Uterus (tissue), 2 donors: Measurements from ENCODE around the gene BSND.

Experiments used
- POLR2A ChIP-seq, 2 donors: fragments of 450-650 bp; IDR thresholded peaks; one replicate each; pipeline ENCODE4 v1.6.1; 2016; ENCODE audit warnings: antibody characterized with exemption in 2 of 2, mild to moderate bottlenecking in 1 of 2, moderate library complexity in 1 of 2
- TF ChIP-seq, protein P1 (sequence below), 4 experiments: fragments of 200-600 bp in 2 of 4; fragments of 450-650 bp in 2 of 4; sonication (generic) in 2 of 4; IDR thresholded peaks; one replicate each; pipeline ENCODE4 v1.5.1; 2016 to 2019; ENCODE audit warnings: antibody characterized with exemption in 4 of 4, mild to moderate bottlenecking in 2 of 4, moderate library complexity in 1 of 4

- TF ChIP-seq, protein P1, sequence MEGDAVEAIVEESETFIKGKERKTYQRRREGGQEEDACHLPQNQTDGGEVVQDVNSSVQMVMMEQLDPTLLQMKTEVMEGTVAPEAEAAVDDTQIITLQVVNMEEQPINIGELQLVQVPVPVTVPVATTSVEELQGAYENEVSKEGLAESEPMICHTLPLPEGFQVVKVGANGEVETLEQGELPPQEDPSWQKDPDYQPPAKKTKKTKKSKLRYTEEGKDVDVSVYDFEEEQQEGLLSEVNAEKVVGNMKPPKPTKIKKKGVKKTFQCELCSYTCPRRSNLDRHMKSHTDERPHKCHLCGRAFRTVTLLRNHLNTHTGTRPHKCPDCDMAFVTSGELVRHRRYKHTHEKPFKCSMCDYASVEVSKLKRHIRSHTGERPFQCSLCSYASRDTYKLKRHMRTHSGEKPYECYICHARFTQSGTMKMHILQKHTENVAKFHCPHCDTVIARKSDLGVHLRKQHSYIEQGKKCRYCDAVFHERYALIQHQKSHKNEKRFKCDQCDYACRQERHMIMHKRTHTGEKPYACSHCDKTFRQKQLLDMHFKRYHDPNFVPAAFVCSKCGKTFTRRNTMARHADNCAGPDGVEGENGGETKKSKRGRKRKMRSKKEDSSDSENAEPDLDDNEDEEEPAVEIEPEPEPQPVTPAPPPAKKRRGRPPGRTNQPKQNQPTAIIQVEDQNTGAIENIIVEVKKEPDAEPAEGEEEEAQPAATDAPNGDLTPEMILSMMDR (IDR thresholded peaks at IDR 0.05), result no peak
- no peak for TF ChIP-seq POLR2A (IDR thresholded peaks at IDR 0.05)
These were observed 8.9 kb downstream of the BSND start for GRCh38 chr1:55007625-55008024.
